Measurements from ENCODE around the gene ARMC3.
"Not testable (repeated sequence)": the region's sequence is repeated elsewhere in the genome, so short reads cannot be mapped to it uniquely, and the experiment has no call there.

Gene ARMC3

DNA sequence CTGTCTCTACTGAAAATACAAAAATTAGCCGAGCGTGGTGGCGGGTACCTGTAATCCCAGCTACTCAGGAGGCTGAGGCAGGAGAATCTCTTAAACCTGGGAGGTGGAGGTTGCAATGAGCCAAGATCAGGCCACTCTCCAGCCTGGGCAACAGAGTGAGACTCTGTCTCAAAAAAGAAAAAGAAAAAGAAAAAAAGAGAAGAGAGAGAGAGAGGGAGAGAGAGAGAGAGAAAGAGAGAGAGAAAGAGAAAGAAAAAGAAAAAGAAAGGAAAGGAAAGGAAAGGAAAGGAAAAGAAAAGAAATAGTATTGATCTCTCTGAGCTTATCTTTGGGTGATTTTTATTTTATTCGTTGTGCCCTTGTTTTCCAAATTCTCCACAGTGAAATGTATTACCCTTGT is 1.2 kb downstream of the ARMC3 start:
- not testable (repeated sequence) for DNase-seq (ENCODE audit: low read depth in 2 of 2)

DNA sequence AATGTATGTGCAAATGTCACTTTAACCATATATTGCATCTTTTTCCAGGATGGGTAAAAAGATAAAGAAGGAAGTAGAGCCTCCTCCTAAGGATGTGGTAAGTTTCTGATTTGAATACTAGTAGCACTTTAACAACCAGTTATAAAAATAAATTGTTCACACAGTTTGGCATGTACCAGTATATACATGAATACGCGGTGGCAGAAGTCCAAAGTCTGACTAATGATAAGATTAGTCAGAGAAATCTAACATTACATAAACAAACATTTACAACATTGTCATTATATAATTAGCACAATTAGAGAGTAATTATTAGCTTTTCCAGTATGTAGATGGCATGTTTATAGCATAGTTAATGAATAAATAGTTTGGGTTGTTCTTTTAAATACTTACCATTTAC is 4.1 kb downstream of the ARMC3 start:
- peak; percentile 15 for DNase-seq (ENCODE audit: low read depth in 2 of 2)

GRCh38 chr10:22932626-22933370 is 4.9 kb downstream of the ARMC3 start:
- no peak for DNase-seq (ENCODE audit: low read depth in 2 of 2)

GRCh38 chr10:22934726-22935125 is 6.9 kb downstream of the ARMC3 start:
- DNase-seq (ENCODE audit: low read depth in 2 of 2) = no peak

GRCh38 chr10:22942437-22942836 is 14.6 kb downstream of the ARMC3 start:
- DNase-seq (ENCODE audit: low read depth in 2 of 2) = no peak

GRCh38 chr10:22945934-22946673 is 18.3 kb downstream of the ARMC3 start:
- no peak for DNase-seq (ENCODE audit: low read depth in 2 of 2)

DNA sequence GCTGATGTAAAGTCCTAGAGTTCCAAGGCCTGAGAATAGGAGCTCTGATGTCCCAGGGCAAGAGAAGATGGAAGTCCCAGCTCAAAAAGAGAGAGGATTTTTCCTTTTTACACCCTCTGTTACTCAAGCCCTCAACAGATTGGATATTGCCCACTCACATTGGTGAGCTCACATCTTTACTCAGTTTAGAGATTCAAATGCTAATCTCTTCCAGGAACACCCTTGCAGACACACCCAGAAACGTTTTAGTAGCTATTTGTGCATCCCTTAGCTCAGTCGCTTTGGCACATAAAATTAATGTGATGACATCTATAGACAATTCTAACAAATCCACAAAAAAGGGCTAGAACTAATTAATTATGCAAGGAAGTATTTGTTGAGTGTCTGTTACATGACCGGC is 27.1 kb downstream of the ARMC3 start:
- no peak for DNase-seq (ENCODE audit: low read depth in 2 of 2)

- no peak for DNase-seq (ENCODE audit: low read depth in 2 of 2)
These were observed 30.5 kb downstream of the ARMC3 start for GRCh38 chr10:22958338-22958737.

DNA sequence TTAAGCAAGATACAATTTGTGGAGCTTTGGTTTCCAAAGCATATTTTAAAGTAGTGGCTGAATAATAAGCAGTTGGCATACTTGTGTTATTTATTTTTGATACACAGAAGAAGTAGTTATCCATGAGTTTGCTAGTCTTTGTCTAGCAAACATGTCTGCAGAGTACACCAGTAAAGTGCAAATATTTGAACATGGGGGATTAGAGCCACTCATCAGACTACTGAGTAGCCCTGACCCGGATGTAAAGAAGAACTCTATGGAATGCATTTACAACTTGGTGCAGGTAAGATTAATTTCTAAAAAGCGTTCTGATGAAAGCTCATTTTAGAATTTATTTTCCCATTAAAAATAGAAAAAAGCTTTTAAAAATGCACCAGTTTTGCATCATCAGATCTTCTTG is 31.4 kb downstream of the ARMC3 start:
- no peak for DNase-seq (ENCODE audit: low read depth in 2 of 2)

DNA sequence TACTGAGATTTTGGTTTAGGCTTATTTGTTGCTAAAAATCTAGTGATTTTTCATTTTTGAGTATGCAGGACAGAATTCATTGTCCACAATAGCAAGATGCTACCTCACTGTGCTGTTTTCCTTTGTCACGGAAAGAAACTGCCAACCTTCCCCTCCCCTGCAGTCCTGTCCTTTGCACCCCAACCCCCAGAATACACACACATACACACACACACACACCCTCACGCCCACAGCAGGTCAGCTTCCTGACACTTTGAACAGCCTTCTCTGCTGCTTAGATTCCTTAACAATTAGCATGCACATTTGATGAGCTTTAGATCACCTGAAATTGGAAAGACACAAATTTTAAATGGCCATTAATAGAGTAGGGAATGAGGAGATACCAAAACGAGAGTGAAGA is 32.1 kb downstream of the ARMC3 start:
- no peak for DNase-seq (ENCODE audit: low read depth in 2 of 2)

GRCh38 chr10:22962817-22963216 is 35.0 kb downstream of the ARMC3 start:
- no peak for DNase-seq (ENCODE audit: low read depth in 2 of 2)

GRCh38 chr10:22969704-22970103 is 41.9 kb downstream of the ARMC3 start:
- DNase-seq (ENCODE audit: low read depth in 2 of 2) = no peak

GRCh38 chr10:22976534-22976933 is 48.7 kb downstream of the ARMC3 start:
- DNase-seq (ENCODE audit: low read depth in 2 of 2) = peak; percentile 22 to 38

GRCh38 chr10:22977751-22978150 is 49.9 kb downstream of the ARMC3 start:
- no peak for DNase-seq (ENCODE audit: low read depth in 2 of 2)

DNA sequence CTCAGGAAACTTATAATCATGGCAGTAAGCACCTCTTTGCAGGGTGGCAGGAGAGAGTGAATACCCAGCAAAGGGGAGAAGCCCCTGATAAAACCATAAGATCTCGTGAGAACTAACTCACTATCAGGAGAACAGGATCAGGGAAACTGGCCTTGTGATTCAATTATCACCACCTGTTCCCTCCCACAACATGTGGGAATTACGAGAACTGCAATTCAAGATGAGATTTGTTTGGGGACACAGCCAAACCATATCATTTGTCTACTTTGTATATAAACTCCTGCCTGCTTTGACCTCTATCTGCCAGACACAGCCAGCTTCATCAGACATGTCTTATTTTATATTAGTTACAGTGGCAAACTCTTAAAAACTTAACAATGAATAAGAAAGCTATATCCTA is 50.4 kb downstream of the ARMC3 start:
- no peak for DNase-seq (ENCODE audit: low read depth in 2 of 2)

- DNase-seq (ENCODE audit: low read depth in 2 of 2) = no peak
These were observed 51.1 kb downstream of the ARMC3 start for GRCh38 chr10:22978918-22979317.

GRCh38 chr10:22980822-22981221 is 53.0 kb downstream of the ARMC3 start:
- DNase-seq (ENCODE audit: low read depth in 2 of 2) = no peak

- no peak for DNase-seq (ENCODE audit: low read depth in 2 of 2)
These were observed 56.2 kb downstream of the ARMC3 start for GRCh38 chr10:22984066-22984465.

DNA sequence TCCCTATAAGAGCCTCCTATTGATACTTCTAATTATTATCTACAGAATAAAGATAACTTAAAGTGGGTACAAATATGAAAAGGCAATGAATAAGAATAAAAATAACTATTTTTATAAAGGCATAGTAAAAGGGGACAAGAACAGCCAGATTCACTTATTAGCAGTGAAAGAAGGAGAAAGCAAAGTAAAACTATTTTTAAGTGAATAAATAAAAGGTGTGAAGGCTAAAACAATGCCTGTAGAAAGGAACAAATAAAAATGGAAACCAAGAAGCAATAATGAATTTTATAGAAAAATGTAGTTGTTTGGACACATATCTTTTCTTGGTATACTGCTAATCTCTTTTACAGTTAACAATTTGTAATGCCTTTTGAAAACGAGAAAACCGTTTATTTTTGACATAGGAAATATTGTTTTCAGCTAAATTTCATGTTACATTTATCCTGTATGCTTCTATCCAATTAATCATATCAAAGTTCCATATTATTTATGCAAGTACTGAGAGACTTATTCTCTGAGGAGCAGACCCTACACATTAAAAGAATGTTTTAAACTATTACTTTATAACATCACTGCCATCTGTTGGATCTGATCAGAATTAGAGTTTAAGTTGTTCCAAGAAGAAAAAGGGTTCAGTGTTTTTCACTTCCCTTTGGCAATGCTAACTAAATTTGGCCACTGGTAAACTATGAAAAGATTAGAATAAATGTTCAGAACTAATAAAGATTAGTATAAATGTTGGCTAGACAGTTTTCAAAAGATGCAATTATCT is 59.1 kb downstream of the ARMC3 start:
- DNase-seq (ENCODE audit: low read depth in 2 of 2) = peak; percentile 20 to 31

- DNase-seq (ENCODE audit: low read depth in 2 of 2) = peak; percentile 37 to 39
These were observed 60.9 kb downstream of the ARMC3 start for GRCh38 chr10:22988581-22989360.

- DNase-seq (ENCODE audit: low read depth in 2 of 2) = no peak
These were observed 62.6 kb downstream of the ARMC3 start for GRCh38 chr10:22990443-22990842.

DNA sequence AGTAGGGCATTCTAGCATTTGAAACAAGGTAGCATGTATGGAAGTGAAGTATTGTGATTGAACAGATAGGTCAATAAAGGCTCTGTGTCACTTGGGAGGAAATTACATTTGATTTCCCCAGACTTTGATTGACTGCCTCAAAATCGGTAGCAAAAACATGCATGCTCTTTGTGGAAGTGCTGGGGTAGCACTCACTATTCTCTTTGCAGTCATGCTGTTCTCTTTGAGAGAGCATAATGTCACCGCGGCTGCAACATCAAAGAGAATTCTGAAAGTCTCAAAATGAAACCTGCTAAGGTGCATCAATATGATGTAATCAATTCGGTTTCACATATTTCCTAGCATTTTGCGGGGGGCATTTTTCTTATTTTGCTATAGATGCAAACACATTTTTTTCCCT is 64.2 kb downstream of the ARMC3 start:
- DNase-seq (ENCODE audit: low read depth in 2 of 2) = no peak
